NAMALWA (cell line): ENCODE measurements around the gene CFTR.
"Not testable (repeated sequence)": the region's sequence is repeated elsewhere in the genome, so short reads cannot be mapped to it uniquely, and the experiment has no call there.

Experiments used
- DNase-seq: peaks from one replicate; pipeline ENCODE4 v3.0.0-alpha.2; 2015; ENCODE audit warnings: low spot score

Gene CFTR

DNA sequence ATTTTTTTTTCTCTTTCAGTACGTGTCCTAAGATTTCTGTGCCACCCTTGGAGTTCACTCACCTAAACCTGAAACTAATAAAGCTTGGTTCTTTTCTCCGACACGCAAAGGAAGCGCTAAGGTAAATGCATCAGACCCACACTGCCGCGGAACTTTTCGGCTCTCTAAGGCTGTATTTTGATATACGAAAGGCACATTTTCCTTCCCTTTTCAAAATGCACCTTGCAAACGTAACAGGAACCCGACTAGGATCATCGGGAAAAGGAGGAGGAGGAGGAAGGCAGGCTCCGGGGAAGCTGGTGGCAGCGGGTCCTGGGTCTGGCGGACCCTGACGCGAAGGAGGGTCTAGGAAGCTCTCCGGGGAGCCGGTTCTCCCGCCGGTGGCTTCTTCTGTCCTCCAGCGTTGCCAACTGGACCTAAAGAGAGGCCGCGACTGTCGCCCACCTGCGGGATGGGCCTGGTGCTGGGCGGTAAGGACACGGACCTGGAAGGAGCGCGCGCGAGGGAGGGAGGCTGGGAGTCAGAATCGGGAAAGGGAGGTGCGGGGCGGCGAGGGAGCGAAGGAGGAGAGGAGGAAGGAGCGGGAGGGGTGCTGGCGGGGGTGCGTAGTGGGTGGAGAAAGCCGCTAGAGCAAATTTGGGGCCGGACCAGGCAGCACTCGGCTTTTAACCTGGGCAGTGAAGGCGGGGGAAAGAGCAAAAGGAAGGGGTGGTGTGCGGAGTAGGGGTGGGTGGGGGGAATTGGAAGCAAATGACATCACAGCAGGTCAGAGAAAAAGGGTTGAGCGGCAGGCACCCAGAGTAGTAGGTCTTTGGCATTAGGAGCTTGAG, at the start of gene CFTR:
Gene CFTR (plus strand): TSS at position 801 of the 830 bp plus-strand sequence. CDS start 70 bp downstream, outside the sequence.
- DNase-seq, result no peak

DNA sequence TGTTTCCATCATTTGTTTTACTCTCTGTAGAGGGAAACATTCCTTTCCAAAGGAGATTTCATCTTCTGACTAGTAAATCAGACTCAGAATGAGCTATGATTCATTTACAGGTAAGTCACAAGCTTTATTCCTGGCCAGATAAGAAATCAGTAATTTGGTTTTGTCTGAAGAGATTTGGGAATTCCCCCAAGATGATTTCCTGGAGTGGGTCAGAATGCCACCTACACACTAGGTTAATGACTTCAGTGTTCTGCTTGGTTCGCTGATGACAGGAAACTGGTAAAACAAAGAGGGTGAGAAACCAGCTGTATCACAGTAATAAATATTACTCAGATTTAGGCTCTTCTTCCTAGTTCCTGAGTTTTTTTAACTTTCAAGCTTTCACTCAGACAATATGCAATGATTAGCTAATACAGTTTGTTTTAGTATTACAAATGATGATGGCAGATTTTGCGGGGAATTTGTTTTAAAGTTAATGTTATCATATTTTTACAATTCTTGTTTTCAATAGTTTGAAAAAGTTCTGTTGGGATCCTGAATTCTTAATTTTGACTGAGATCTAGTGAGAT, 44.3 kb upstream of the CFTR start:
- no peak for DNase-seq

DNA sequence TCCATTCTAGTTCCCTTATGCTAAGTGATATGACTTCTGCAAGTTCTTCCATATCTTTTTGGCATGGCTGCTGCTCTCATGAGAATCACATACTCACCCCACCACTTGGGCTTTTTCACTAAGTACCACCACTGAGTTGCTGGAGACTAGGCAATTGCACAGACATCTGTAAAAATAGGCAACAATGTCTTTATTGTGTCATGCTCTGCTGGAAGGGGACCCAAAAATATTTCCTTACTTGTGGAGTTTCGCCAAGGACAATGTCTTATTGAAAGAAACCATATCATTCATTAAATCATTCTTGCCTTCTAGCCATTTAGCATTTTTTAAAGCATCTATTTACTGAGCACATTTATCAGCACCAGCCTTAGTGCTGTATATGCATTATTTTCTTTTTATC, 35.2 kb upstream of the CFTR start:
- no peak for DNase-seq

DNA sequence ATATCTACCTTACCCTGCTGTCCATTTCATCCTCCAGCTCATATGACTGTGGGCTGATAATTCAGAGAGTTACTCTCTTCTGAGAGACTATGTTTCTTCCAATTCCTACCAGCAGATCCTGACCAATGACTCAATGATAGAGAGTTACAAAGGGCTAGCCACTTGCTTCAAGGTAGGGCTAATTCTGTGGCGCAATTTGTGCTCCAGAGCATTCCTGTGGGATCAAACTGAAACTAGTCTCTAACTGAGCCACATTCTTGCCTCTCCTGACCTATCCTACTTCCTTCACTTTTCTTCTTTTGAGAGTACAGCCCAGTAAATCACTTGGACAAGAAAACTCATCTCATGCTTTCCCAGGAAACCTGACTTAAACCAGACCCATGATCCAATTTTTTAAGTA, 34.6 kb upstream of the CFTR start:
- no peak for DNase-seq

DNA sequence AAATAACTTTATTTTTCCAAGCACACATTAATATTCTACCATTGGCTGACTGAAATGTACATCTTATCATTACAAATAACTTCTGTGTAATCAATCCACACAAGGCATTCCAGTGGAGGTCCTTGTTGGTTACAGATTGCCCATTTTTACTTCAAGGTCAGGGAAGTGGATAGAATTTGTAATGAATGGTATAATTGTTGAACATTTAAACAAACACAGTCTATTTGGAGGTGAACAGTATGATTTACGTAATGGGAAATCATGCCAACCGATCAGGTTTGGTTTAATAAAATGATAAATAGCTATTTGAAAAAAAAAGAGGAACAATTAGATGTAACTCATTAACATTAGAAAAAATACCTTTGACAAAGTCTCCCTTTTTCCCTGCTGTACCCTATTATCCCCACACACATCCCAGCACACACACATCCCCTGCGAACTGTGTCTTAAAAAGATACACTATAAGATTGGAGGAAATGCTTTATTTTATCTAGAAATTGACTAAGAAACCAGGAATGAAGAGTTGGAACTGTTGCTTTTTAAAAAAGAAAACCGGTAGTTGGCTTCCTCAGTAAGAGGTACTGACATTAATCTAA, 33.5 kb upstream of the CFTR start:
- no peak for DNase-seq

DNA sequence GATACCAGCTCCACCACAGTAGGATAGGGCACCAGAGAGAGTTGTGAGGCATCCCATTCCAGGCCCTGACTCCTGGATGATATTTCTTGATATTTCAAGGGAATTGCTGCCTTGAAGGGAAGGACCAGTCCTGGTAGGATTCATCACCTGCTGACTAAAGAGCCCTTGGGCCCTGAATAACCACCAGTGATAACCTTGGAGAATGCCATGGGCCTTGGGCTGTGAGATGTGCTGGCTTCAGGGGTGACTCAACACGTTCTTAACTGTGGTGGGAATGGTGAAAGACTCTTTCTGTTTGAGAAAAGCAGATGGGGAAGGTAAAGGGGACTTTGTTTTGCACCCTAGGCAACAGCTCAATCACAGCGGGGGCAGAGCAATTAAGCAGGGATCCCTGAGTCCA, 31.2 kb upstream of the CFTR start:
- DNase-seq, result no peak

DNA sequence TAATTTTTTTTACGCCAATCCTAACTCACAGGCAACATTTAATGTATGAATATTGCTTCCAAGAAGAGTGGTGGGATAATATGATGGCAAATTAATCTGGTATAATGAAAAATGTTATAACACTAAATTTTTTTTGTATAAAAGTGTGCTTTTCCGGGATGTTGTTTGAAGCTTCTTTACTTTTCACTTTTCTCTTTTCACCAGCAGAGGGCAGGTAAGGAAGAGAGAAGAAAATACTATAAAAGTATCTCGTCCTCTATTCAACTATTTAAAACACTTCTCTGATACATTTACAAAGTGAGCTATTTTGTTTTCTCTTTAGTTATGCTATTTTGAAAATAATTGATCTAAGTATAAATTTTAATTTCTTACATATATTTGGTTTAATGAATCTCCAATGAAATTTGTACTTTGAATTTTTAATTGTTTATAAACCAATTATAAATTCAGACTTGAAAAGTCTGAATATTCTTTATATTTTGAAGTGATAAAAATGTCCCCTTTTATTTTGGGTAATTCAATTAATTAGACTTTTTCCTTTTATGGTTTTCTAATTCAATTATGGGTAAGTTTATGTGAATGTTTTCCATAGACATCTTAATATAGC, 20.7 kb upstream of the CFTR start:
- DNase-seq, result peak; percentile 65

DNA sequence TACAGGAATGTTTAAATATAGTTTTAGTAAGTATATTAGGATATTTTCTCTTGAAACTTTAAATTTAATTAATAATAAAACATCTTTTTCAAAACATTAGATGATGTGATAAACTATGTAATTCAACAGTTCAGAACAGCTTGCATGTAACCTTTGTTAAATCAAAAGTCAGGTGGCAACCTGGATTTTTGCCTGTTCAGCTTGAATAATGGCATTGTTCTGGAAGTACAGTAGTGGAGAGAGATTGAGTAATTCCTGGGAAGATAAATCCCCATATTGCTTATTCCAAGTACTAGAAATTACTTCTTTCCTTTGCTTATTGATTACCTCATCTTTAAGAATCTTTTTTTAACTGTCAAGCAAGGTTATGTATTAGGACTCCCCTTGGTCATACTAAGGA, 20.1 kb upstream of the CFTR start:
- no peak for DNase-seq

DNA sequence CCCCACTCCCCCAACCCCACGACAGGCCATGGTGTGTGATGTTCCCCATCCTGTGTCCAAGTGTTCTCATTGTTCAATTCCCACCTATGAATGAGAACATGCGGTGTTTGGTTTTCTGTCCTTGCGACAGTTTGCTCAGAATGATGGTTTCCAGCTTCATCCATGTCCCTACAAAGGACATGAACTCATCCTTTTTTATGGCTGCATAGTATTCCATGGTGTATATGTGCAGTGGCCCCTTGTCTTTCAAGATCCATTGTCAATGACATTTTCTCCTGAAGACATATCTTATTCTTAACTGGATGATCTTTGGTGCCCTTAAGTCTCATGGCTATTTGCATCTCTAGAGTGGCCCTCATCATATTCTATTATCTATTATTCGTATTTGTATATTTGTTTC, 19.0 kb upstream of the CFTR start:
- DNase-seq, result not testable (repeated sequence)

DNA sequence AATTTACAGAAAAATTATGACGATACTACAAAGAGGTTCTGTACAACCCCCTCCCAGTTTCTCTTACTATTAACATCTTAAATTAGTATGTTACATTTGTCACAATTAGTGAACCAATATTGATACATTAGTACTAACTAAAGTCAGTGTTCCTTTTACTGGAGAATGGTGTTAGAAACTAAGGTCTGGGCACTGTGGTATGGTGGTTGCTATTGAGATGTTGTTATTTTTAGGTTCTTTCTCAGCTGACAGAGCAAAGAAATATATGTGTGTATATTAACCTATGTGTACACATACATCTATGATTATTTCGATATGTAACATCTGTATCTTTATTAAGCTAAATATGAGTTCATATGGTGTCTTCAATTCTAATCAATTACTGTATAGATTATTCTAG, 11.7 kb upstream of the CFTR start:
- no peak for DNase-seq

DNA sequence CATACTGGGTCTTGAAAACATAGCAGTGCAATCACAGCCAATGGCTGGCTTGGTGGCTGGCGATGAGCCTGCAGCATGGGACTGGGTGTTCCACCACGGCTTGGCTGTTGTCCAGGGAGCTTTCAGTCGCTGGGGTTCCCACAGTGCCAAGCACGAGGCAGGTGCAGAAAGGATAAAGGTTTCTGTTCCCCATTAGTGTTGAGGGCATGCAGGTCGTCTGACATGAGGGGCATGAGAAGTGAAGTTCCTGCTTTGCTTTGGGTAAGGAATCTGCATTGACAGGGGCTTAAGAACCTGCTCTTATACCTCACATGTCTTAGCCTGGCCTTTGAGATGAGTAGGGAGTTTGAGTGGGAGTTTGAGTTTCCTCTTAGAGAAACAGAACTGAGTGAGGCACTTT, 9.0 kb upstream of the CFTR start:
- DNase-seq, result peak; percentile 21

DNA sequence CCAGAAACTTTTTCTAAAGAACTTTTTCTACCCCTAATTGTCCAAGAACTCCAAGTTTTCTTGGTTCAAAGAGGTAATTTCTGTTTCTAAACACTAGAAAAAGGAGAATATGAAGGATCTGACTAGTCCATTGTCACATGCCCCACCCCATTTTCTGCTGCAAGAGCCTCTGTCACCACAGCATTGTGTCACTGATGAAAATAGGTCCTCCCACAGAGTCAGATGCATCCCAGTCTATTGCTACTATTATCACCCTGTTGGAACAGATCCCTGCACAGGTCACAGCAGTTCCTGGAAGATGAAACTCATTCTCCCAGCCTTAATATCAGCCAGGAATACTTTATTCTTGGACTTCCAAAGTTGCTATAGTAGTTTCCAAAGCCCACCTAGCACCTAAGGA, 7.5 kb upstream of the CFTR start:
- no peak for DNase-seq

DNA sequence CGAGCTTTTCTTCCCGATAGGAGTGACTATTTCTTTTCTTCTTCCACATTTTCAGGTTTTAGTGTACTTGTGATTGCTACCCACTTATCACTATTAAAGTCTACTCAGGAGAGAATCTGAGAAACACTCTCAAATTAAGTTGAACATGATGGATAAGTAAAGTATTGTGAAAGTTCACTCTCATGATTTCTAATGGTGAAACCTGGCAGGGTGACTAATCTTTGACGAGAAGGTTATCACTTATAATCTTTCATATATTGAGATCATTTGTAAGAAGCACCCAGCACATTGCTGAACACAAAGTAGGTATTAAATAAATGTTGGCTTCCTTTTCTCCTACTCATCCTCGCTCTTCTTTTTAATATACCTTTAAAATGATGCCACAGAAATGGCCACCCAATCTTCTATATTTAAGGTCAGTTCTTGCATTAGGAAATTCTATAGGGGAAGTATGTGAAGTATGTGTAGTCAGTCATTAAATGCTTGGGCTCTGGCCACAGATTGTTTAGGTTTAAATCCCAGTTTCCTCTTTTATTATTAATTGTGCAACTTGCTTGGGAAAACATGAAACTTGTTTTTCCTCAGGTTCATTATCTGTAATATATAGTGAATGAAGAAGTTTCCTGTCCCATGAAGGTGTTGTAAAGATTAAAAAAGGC, 3.1 kb upstream of the CFTR start:
- DNase-seq, result no peak

DNA sequence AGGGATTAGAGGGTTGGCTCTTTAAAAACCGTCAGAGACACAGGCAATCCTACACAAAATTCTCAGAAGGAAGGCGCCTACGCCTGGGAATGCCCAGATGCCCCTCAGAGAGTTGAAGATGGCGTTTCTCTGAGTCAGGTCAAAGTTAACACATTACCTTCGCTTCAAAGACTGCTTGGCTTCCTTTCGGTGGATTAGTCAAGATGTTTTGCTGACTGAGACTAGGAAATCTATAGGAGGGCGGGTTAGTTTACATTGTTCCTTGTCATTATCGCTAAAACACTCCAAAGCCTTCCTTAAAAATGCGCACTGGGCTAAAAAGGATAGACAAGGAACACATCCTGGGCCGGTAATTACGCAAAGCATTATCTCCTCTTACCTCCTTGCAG, 995 bp upstream of the CFTR start:
- DNase-seq, result no peak

DNA sequence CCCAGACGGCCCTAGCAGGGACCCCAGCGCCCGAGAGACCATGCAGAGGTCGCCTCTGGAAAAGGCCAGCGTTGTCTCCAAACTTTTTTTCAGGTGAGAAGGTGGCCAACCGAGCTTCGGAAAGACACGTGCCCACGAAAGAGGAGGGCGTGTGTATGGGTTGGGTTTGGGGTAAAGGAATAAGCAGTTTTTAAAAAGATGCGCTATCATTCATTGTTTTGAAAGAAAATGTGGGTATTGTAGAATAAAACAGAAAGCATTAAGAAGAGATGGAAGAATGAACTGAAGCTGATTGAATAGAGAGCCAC, 184 bp downstream of the CFTR start:
- no peak for DNase-seq

DNA sequence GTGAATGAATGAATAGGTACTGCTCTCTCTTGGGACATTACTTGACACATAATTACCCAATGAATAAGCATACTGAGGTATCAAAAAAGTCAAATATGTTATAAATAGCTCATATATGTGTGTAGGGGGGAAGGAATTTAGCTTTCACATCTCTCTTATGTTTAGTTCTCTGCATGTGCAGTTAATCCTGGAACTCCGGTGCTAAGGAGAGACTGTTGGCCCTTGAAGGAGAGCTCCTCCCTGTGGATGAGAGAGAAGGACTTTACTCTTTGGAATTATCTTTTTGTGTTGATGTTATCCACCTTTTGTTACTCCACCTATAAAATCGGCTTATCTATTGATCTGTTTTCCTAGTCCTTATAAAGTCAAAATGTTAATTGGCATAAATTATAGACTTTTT, 1.2 kb downstream of the CFTR start:
- DNase-seq, result no peak

DNA sequence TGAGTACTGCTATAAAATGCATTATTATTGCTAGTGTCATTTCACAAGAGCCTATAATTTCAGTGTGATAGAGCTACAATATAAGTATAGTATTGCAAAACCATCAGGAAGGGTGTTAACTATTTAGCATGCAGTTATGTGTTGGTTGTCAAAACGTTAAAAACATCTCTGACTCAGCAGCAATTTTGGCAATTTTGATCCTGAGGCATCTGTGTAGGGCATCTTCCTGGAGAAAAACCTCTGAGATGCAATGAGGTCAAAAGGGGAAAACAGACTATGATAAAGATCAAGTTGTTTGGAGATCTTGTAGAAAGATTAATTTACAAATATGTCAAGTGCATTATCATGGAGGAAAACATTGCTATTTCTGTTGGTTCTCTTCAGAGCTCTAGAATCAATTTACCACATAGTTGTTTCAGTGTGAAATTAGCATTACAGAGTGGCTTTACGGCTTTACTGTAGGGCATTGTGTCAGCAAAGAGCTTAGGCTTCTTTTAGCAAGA, 5.3 kb downstream of the CFTR start:
- no peak for DNase-seq

DNA sequence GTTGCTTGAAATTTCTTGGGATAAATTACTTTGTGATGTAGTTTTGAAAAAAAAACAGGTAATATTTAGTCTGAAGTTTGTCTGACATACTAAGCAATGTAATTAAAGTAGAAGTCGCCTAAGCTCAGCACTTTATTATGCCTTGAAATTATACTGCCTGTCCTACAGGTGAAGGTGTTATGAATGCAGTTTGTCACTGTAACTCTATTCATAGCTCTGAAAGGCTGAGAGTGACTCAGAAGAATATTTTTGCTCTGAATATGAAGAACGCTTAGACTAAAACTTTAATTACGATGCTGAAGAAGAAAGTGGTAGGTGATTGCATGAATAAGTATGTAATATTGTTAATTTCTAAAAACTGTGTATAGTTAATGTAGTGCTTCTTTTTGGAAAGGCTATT, 9.2 kb downstream of the CFTR start:
- no peak for DNase-seq

DNA sequence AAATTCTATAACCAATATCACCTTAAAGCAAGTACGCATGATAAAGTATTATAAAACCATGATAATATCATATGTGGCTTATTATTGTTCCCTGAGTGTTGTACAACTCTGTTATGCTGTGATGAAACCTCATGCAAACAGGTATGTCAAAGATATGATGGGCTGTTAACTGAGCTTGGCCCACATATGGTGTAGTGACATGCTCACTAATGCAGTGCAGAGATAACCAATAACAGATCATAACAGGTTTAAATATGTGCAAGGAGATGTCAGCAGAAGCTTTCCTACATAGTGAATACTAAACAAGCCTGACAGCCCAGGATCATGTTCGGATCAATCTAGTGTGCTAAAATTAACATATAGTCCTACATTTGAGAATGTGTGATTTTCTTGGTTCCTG, 9.6 kb downstream of the CFTR start:
- no peak for DNase-seq

DNA sequence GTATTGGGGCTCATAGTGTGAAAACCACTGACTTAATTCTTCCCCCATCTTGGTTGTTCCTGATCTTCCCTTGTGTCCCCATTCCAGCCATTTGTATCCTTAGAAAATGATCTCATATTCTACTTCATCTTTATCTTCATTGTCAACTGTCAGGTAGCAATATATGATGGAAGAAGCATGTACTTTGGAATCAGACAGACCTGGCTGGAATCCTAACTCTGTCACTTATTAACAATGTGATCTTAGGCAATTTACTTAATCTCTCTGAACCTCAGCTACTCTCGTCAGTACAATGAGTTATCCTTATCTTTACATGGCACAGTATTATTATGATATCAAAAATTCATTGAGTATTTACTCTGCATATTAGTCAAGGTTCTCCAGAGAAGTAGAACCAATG, 10.1 kb downstream of the CFTR start:
- DNase-seq, result no peak

DNA sequence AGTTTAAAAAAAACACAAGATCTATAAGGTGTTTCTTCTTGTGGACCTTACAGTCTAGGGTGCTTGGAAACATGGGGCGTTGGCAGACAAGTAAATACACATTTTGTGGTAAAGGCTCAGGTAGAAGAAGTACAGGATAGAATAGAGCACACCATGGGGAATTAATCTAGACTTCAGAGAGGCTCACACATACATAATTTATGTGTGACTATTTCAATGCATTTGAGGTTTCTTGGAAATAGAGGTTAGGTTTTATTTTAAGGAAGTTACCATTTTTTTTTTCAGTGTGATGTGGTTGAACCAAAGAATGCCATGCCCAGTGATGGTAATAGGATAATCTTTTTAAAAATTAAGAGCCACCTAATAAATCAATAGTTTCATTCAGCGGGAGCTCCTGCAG, 12.8 kb downstream of the CFTR start:
- no peak for DNase-seq

DNA sequence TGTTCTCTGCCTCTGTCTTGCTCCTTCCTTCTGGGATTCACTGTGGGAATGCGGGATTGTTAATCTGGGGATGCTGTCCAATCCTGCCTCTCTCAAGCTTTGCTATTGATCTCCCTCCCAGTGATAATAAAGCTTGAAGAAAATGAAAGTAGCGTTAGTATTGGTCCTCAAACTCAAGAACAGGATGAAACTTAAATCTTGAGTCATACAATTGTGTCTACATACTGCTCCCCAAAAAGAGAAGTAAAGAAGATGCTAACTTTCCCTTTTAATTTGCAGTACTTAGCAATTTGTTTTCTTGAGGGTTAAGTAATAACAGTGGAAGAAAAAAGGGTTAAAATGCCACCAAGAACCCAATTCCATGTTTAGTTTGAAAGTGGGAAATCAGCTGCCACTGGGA, 13.6 kb downstream of the CFTR start:
- no peak for DNase-seq

DNA sequence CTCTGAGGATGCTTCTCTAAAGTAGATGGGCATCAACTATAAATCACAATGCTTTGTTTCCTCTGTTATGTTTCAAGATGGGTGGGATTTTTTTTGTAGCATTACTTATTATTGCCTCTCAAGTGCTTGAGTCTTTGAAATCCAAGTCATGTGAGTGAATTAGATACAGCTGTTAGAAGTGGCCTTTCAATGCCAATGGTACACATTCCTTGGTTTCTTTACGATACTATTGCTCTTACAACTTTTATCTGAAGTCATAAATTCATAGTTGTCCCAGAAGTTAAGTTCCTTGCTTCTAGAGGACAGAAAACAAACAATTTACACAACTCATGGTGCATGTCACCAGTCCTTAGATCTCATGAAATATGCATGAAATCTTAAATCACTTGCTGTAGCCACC, 15.5 kb downstream of the CFTR start:
- DNase-seq, result no peak
